ENCODE data around the gene TPRA1.

TPRA1 gene

DNA sequence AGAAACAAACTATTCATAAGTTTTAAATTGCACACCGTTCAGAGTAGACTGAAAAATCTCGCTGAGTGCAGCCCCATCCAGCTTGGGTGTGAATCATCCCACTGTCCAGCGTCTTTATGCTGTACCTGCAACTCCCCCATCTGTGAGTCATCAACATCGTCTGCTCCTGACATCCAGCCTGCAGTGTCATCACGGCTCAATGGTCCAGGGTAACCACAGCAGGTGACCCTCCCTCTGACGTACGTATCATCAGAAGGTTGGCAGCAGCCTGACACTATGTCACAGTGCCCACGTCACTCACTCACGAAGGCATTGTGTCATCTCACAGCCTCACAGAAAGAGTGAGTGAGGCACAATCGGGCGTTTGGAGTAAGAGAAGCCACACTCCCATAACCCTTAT is 65.2 kb downstream of the TPRA1 start:
- Mint-ChIP-seq H3K9me3 (no peaks in the 10 kb centered on the region), H3K27ac (no peak overlapping the region), H3K36me3 (no peaks in the 10 kb centered on the region), H3K4me3 (no peak overlapping the region), H3K27me3 (peaks cover 14% of the 10 kb centered on the region), H3K4me1 (no peaks in the 10 kb centered on the region)

GRCh38 chr3:127524296-127524896 is 66.1 kb downstream of the TPRA1 start:
- Mint-ChIP-seq H3K36me3 (no peaks in the 10 kb centered on the region), H3K27ac (no peak overlapping the region), H3K4me3 (no peak overlapping the region), H3K4me1 (no peaks in the 10 kb centered on the region), H3K9me3 (no peaks in the 10 kb centered on the region), H3K27me3 (peaks cover 16% of the 10 kb centered on the region)

Measured in activated naive CD4-positive, alpha-beta T cell treated with anti-CD3 and anti-CD28 coated beads, Interleukin-2, amount 50 U/mL, for 24 hours (primary cell).